ENCODE measurements around the gene ZNF326.

- TF ChIP-seq, protein P1, sequence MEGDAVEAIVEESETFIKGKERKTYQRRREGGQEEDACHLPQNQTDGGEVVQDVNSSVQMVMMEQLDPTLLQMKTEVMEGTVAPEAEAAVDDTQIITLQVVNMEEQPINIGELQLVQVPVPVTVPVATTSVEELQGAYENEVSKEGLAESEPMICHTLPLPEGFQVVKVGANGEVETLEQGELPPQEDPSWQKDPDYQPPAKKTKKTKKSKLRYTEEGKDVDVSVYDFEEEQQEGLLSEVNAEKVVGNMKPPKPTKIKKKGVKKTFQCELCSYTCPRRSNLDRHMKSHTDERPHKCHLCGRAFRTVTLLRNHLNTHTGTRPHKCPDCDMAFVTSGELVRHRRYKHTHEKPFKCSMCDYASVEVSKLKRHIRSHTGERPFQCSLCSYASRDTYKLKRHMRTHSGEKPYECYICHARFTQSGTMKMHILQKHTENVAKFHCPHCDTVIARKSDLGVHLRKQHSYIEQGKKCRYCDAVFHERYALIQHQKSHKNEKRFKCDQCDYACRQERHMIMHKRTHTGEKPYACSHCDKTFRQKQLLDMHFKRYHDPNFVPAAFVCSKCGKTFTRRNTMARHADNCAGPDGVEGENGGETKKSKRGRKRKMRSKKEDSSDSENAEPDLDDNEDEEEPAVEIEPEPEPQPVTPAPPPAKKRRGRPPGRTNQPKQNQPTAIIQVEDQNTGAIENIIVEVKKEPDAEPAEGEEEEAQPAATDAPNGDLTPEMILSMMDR (IDR thresholded peaks at IDR 0.05): no peak
- no peak for TF ChIP-seq EP300 (IDR thresholded peaks at IDR 0.05; ENCODE audit: borderline replicate concordance in 1 of 2, low read depth in 1 of 2, low read length in 1 of 2)
- no peak for TF ChIP-seq ZBTB33 (IDR thresholded peaks at IDR 0.05; ENCODE audit: borderline replicate concordance, low read depth)
- no peak for TF ChIP-seq SIN3A (IDR thresholded peaks at IDR 0.05; ENCODE audit: borderline replicate concordance, low read depth, low read length)
- no peak for TF ChIP-seq RFX5 (IDR thresholded peaks at IDR 0.05; ENCODE audit: low read length)
- TF ChIP-seq, protein P2, sequence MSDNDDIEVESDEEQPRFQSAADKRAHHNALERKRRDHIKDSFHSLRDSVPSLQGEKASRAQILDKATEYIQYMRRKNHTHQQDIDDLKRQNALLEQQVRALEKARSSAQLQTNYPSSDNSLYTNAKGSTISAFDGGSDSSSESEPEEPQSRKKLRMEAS (IDR thresholded peaks at IDR 0.05; ENCODE audit: low read depth): no peak
- no peak for TF ChIP-seq FOXM1 (IDR thresholded peaks at IDR 0.05; ENCODE audit: low read depth)
Observed at GRCh38 chr1:89946532-89946931, 48.4 kb upstream of the ZNF326 start.
